Measurements from ENCODE around the gene AHRR.

DNA sequence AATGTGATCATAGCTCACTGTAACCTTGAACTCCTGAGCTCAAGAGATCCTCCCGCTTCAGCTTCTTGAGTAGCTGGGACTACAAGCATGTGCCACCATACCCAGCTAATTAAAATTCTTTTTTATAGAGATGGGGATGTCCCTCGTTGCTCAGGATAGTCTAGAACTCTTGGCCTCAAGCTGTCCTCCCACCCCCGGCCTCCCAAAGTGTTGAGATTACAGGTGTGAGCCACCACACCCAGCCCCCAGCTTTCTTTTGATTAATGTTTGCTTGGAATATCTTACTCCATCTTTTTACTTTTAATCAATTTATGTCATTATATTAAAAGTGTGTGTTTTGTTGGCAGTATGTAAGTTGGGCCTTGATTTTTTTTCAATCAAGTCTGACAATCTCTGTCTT lies 62.1 kb downstream of the AHRR start:
- TF ChIP-seq POLR2AphosphoS5 (IDR thresholded peaks at IDR 0.05; ENCODE audit: low read length), result no peak
- no peak for TF ChIP-seq CHD2 (IDR thresholded peaks at IDR 0.05; ENCODE audit: borderline replicate concordance, low read depth, low read length)
- TF ChIP-seq EZH2 (IDR thresholded peaks at IDR 0.05; ENCODE audit: borderline replicate concordance, control insufficient read depth, low read depth, low read length), result no peak
- no peak for TF ChIP-seq ZNF384 (IDR thresholded peaks at IDR 0.05; ENCODE audit: borderline replicate concordance, low read depth, low read length)
- TF ChIP-seq CBX3 (IDR thresholded peaks at IDR 0.05; ENCODE audit: borderline replicate concordance, low read depth), result no peak
- TF ChIP-seq, protein P1, sequence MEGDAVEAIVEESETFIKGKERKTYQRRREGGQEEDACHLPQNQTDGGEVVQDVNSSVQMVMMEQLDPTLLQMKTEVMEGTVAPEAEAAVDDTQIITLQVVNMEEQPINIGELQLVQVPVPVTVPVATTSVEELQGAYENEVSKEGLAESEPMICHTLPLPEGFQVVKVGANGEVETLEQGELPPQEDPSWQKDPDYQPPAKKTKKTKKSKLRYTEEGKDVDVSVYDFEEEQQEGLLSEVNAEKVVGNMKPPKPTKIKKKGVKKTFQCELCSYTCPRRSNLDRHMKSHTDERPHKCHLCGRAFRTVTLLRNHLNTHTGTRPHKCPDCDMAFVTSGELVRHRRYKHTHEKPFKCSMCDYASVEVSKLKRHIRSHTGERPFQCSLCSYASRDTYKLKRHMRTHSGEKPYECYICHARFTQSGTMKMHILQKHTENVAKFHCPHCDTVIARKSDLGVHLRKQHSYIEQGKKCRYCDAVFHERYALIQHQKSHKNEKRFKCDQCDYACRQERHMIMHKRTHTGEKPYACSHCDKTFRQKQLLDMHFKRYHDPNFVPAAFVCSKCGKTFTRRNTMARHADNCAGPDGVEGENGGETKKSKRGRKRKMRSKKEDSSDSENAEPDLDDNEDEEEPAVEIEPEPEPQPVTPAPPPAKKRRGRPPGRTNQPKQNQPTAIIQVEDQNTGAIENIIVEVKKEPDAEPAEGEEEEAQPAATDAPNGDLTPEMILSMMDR (IDR thresholded peaks at IDR 0.05 in 2 of 3, conservative IDR thresholded peaks at IDR 0.05 in 1 of 3; ENCODE audit: control insufficient read depth in 2 of 3, extremely low read depth in 1 of 3, insufficient read depth in 1 of 3, low read depth in 3 of 3, low read length in 3 of 3), result no peak
- TF ChIP-seq ZNF24 (IDR thresholded peaks at IDR 0.05), result no peak

Measured in GM12878 (cell line).